RWPE1 (cell line): ENCODE measurements around the gene DBF4B.

Source experiments
- CTCF ChIA-PET: fragments of 350-600 bp; sonication (Branson Sonifier 250); formaldehyde crosslinking; extraction: SDS; loops from one replicate; lab custom pipeline; 2021; lab: Yijun Ruan, JAX
- POLR2A ChIA-PET: fragments of 400-600 bp; formaldehyde crosslinking; extraction: SDS; loops from one replicate; lab custom pipeline; 2020; ENCODE audit warnings: antibody characterized with exemption; ENCODE audit not compliant: low non-redundant PET; lab: Yijun Ruan, JAX
- DNase-seq: peaks from one replicate; pipeline ENCODE4 v3.0.0; 2012; ENCODE audit warnings: low spot score
- H3K27ac ChIP-seq: fragments of 450-650 bp; 2 replicates; pipeline ENCODE4 v1.5.1; 2017
- TF ChIP-seq, protein P1 (sequence below): fragments of 450-650 bp; conservative IDR thresholded peaks from 2 replicates; pipeline ENCODE4 v1.5.1; 2017; ENCODE audit warnings: low read depth, mild to moderate bottlenecking

The DBF4B gene

DNA sequence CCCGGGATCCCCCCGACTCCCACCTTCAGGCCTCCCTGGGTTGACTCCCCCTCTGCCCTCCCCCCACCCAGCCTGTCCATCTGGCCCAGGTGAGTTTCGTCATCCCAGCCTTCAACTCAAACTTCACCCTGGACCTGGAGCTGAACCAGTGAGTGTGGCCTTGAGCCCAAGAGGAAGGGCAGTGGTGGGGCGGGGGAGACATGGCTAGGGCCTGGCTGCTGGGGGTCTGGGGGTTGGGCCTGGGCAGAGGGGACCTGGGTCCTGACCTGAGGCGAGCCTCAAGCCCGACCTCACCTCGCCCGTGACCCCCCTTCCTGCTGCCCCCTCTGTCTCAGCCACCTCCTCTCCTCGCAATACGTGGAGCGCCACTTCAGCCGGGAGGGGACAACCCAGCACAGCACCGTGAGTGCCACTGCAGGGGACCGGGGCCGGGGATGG lies 61.2 kb downstream of the DBF4B start:
- no peak for DNase-seq
- TF ChIP-seq, protein P1, sequence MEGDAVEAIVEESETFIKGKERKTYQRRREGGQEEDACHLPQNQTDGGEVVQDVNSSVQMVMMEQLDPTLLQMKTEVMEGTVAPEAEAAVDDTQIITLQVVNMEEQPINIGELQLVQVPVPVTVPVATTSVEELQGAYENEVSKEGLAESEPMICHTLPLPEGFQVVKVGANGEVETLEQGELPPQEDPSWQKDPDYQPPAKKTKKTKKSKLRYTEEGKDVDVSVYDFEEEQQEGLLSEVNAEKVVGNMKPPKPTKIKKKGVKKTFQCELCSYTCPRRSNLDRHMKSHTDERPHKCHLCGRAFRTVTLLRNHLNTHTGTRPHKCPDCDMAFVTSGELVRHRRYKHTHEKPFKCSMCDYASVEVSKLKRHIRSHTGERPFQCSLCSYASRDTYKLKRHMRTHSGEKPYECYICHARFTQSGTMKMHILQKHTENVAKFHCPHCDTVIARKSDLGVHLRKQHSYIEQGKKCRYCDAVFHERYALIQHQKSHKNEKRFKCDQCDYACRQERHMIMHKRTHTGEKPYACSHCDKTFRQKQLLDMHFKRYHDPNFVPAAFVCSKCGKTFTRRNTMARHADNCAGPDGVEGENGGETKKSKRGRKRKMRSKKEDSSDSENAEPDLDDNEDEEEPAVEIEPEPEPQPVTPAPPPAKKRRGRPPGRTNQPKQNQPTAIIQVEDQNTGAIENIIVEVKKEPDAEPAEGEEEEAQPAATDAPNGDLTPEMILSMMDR, result no peak
- ChIA-PET CTCF (interaction anchor here (0.6 kb wide), 1 partner anchor 72 kb away, joined by 4 read pairs; no protein-coding TSS in a partner anchor), POLR2A (no interaction called here)
- H3K27ac ChIP-seq, result no peak overlapping the region

DNA sequence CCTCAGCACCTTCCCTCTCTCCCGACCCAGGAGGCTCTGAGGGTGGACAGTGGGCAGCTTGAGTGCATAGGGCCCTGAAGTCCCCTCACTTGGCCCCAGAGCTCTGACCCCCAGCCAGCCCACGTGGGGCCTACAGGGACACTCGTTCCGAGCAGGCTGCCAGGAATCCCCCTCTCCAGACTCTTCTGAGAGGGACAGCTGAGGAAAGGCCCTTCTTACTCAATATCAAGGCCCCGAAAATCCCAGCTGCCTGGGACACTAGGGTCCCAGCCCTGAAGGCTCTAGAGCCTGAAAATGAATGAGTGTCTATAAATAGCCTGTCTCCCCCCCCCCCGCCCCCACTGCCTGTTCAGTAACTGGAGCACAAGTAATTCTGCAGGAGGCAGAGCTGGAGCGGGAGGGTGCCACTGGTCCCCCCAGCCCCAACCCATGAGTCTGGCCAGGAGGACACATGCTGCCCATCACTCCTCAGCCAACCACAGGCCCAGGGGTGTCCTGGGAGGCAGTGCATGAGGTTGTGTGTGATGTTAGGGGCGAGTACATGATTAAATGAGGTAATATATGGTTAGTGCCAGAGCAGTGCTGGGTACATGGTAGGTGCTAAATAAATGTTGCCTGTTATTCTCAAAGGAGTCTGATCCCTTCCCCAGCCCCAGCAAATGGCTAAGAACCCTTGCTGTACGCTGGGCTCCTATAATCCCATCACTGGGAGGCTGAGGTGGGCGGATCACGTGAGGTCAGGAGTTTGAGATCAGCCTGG lies 61.9 kb downstream of the DBF4B start:
- TF ChIP-seq, protein P1, result no peak
- no peak overlapping the region for H3K27ac ChIP-seq
- no peak for DNase-seq
- POLR2A ChIA-PET, result no interaction called here
- CTCF ChIA-PET, result no interaction called here

- ChIA-PET CTCF (interaction anchor here (0.5 to 0.9 kb wide), 4 partner anchors 9 to 332 kb away, joined by 3 read pairs; no protein-coding TSS in a partner anchor), POLR2A (interaction anchor here (0.5 kb wide), 1 partner anchor 92 kb away, joined by 4 read pairs; no protein-coding TSS in a partner anchor)
- no peak overlapping the region for H3K27ac ChIP-seq
- DNase-seq, result no peak
- TF ChIP-seq, protein P1, result no peak
Observed at GRCh38 chr17:44772308-44773045, 64.0 kb downstream of the DBF4B start.

DNA sequence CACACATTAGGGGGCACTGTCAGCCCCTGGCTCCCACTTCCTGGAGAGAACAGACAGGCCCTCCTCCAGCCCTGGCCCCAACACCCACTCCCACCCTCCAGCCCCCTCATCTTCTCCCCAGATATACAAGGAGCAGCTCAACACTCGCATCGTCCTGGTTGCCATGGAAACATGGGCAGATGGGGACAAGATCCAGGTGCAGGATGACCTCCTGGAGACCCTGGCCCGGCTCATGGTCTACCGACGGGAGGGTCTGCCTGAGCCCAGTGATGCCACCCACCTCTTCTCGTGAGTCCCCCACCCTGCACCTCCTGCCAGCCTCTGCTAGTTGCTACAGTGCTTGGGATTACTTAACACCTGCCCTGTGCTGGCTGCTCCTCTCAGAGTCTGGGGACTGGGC lies 64.7 kb downstream of the DBF4B start:
- ChIA-PET POLR2A (no interaction called here), CTCF (interaction anchor here (0.5 to 0.9 kb wide), 4 partner anchors 10 to 105 kb away, joined by 3 read pairs; no protein-coding TSS in a partner anchor)
- no peak overlapping the region for H3K27ac ChIP-seq
- TF ChIP-seq, protein P1, result no peak
- no peak for DNase-seq

DNA sequence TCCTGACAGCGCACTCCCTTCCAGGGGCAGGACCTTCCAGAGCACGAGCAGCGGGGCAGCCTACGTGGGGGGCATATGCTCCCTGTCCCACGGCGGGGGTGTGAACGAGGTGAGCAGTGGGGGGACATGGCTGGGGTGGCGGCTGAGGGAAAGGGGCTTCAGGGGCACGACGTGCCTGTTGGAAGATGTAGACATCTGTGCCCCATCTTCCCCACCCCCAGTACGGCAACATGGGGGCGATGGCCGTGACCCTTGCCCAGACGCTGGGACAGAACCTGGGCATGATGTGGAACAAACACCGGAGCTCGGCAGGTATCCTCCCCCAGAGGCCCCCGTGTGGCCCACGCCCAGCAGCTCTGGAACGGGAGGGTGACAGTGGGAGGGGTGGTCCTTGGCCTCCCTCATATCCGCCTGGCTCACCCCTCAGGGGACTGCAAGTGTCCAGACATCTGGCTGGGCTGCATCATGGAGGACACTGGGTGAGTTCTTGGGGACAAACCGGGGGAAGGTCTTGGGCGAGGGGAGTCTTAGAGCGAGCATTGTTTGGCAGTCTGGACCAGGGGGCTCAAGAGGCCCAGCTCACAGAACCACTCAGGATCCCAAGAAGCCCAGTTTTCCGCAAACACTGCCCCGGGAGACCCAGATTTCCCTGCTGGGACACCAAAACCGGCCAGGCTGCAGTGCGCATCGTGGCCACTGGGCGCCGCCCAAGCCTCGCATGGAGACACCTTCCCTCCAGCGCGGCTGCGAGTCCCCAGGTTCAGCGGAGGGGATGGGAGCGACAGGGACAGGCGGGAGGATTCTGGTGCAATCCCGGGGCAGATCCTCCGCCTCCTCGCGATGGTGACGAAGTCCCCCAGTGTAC lies 66.0 kb downstream of the DBF4B start:
- POLR2A ChIA-PET, result no interaction called here
- TF ChIP-seq, protein P1, result peak; percentile 98
- peak; percentile 94 for DNase-seq
- CTCF ChIA-PET, result interaction anchor here (0.6 to 8.0 kb wide), 15 partner anchors 10 to 357 kb away, joined by 3 to 94 read pairs (median 4); partner anchors contain the start of genes EFTUD2 and HIGD1B
- H3K27ac ChIP-seq, result peak overlapping the region; percentile 72
